Cardiac septum (tissue), 1 donor: ENCODE measurements around the gene ENTPD6. TPM values are rescaled to one million over a fixed set of nuclear protein-coding genes. Genes with fewer than 3 reads are reported as not detected.
"Not testable (repeated sequence)": the region's sequence is repeated elsewhere in the genome, so short reads cannot be mapped to it uniquely, and the experiment has no call there.

Source experiments
- DNase-seq: peaks from one replicate; pipeline ENCODE4 v3.0.0-alpha.2; 2020; ENCODE audit warnings: low spot score
- intact Hi-C: fragments of 100-400 bp; cut with DNase I; formaldehyde crosslinking; loops from one replicate; pipeline ENCODE4 v1.14.0; 2022
- total RNA-seq: library from RNA; stranded (reverse); fragmentation: NEBNext Ultra II Directional; extraction: Animal tissue kit (Norgen Biotek cat#: 25700); gene quantifications from one replicate; pipeline ENCODE4 v1.2.1, GENCODE V29; 2021
- donor health status: DM: no; HTN: no; CAD: no.

The ENTPD6 gene
- total RNA-seq, 1 donor from 2014 or later = 102 TPM

DNA sequence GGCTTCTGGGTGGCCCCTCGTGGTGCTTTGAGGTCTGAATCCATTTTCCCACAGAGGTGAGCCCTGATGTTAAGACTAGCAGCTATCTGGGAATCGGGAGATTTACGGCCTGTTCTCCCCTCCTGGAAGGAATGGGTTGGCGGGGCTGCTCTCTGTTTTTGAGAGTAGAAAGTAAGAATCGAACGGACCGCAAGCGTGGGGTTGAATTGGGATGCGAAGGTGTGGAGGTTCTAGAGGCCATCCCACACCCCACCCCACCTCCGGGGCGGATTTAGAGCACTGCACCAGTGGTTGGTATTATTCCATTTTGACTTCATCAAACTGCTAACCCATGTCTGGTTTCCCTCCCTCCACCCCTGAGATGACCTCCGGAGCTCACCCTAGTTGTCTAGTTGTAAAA lies 63.8 kb downstream of the ENTPD6 start:
- intact Hi-C loops = loop anchor here (2.0 kb wide), 1 partner anchor 13 kb away; no protein-coding TSS in a partner anchor
- peak; percentile 38 for DNase-seq

DNA sequence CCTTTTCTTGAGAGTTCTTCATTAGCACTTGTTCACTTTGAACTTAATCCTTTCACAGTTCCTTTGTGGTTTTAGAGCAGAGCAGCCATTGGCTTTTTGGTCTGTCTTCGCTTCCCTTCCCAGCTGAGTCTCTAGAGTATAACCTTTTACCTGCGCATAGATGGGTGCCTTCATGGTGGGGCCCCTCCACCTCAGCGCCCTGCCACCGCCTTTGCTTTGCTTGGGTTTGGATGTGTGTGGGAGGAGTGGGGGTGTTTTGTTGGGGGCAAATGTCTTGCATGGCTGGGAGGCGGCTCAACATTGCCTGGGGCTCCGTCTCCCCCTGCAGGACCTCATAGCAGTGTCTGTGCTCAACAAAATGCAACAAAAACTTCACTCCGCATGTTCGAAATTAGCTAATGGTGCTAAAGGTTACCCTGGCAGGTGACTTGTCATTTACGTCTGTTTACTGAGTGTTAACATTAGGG lies 64.3 kb downstream of the ENTPD6 start:
- intact Hi-C loops = loop anchor here (2.0 kb wide), 1 partner anchor 13 kb away; no protein-coding TSS in a partner anchor
- DNase-seq = peak; percentile 60

DNA sequence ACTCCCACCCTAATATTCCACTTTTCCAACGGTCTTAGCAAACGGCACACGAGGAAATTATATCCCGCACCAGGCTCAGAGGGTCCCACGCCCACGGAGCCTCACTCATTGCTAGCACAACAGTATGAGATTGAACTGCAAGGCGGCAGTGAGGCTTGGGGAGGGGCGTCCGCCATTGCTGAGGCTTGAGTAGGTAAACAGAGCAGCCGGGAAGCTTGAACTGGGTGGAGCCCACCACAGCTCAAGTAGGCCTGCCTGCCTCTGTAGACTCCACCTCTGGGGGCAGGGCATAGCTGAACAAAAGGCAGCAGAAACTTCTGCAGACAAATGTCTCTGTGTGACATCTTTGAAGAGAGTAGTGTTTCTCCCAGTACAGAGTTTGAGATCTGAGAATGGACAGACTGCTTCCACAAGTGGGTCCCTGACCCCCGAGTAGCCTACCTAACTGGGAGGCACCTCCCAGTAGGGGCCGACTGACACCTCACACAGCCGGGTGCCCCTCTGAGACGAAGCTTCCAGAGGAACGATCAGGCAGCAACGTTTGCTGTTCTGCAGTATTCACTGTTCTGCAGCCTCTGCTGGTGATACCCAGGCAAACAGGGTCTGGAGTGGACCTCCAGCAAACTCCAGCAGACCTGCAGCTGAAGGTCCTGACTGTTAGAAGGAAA lies 65.4 kb downstream of the ENTPD6 start:
- intact Hi-C loops = not testable (repeated sequence)

DNA sequence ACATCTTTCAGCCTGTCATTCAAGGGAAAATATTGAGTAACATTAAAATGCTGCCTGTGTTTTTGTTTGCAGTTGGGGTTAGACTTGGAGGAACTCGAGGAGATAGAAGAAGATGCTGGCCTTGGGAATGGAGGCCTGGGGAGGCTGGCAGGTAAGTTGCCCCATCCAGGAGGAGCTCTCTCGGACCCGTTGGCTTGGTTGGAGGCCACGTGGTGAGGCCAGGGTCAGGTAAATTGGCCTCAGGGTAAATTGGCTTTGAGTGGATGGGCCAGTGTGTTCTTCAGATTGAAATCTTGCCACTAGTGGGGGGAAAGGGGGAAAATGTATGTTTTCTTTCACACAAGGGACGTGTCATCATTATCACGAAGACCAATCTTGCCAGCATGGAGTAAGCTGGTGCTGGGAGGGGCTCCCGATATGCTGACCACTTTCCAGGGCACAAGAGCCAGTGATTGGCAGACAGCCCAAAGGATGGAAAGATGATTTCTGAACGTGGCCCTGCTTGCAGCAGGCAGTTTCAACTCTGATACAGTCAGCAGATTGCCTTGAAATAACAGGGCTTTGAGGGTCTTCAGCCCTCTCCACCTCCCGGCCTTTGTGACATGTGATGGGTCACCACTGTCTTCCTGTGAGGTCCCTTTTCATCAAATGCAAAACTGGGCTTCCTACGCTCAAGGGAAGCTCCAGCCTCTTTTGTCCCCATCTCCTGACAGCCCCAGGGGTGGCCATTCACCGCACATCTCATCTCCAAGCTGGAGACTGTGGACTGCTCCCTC lies 73.7 kb downstream of the ENTPD6 start:
- DNase-seq = peak; percentile 46
- intact Hi-C loops = no loop called here

More for the DNA sequence above, 65.4 kb downstream of the ENTPD6 start:
- peak; percentile 63 for DNase-seq

DNA sequence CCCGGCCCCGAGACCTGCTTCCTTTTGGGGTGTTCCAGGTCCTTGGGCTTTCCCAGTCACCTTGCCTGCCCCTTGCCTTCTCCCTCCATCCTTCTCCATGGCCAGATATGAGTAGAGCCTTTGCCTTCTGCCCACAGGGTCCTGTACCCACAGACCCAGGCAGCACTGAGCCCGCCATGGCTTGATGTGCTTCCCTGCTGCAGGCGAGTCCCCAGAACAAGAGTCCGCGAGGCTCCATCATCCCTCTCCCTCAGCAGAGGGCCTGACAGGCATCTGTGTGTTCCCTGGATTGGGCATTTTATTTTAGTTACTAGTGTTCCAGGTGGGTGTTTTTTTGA lies 74.3 kb downstream of the ENTPD6 start:
- intact Hi-C loops = no loop called here

DNA sequence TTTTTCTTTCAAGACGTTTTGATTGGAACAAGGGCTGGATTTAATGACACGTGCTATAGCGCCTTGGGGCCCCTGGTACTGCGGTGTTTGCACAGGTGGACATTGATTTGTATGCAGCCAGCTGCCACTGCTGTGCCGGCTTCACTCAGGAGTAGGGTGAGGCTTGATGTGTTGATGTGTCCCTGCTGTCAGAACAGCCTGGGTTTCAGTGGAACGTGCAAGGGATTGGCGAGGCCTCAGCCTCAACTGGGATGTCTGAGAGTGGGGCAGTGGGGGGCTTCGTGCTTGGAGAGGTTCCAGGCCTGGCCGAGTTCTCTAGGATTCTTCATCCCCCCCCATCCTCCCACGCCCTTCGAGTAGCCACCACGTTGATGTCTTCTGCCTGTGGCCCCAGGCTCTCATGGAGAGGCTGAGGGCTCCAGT lies 75.3 kb downstream of the ENTPD6 start:
- intact Hi-C loops = no loop called here
- peak; percentile 70 for DNase-seq

More for the DNA sequence above, 74.3 kb downstream of the ENTPD6 start:
- no peak for DNase-seq

DNA sequence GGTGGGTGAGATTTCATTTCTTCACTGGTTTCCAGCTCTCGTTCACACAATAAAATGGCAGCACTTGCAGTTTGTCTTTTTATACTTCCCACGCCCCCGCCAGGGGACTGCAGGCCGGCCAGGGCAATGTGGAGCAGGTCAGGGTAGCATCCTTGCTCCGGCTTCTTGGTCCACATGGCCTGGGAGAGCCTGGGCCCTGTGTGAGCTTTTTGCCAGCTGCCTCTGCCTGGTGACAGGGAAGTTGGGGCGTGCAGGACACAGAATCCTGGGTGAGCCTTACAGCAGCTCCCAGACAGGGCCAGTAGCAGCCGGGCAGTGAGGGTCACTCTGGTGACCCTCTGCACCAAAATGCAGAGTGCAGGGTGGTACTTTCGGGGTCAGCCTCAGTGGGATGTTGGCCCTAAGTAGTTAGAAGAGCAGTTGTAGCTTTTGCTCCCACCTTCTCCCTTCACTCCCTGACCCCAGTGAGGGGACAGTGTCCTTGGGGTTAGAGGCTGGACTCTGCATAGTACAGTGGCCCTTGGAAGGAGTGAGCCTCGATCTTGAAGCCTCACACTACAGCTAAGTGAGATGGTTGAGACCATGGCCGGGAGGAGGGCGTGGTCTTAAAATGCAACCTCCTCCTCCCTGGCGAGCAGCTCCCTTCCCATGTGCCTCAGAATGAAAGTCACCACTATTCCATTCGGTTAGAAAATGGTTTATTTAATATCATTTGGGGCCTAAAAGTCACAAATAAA lies 76.1 kb downstream of the ENTPD6 start:
- intact Hi-C loops = loop anchor here (2.0 kb wide), 1 partner anchor 13 kb away; no protein-coding TSS in a partner anchor

DNA sequence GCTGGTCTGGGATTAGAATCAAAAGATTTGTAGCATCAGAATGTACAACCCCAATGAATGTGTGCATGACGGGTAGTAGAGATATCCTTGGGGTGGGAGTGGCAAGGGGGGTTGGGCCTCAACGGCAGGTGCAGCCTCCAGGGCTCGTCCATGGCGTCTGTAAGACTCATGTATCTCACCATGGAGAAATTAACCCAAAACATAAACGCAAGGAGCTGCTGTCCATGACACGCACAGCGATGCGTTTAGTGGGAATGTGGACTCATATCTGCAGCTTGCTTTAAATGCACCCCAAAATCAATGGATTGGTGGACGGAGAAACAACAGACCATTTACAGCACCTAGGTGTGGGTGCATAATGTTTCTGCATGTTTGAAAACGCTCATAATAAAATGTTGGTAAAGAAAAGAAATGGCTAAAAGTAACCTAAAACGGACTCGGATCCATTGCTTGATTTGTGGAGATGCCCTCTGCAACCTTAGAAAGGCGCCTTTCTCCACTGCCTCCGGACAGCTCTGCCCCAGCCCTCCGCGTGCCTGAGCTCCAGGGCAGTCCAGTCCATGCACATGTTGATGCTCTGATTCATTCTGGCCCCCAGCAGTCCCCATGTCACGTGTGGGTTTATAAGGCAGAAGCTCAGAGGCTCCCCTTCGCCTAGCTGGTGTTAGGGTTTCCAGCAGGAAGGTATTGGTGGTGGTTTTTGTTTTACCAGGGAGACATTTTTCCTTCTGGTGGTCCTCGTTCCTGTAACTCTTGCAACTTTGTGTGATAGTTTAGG lies 76.9 kb downstream of the ENTPD6 start:
- peak; percentile 58 for DNase-seq
- intact Hi-C loops = loop anchor here (2.0 kb wide), 1 partner anchor 14 kb away; no protein-coding TSS in a partner anchor

More for the DNA sequence above, 76.1 kb downstream of the ENTPD6 start:
- DNase-seq = no peak

DNA sequence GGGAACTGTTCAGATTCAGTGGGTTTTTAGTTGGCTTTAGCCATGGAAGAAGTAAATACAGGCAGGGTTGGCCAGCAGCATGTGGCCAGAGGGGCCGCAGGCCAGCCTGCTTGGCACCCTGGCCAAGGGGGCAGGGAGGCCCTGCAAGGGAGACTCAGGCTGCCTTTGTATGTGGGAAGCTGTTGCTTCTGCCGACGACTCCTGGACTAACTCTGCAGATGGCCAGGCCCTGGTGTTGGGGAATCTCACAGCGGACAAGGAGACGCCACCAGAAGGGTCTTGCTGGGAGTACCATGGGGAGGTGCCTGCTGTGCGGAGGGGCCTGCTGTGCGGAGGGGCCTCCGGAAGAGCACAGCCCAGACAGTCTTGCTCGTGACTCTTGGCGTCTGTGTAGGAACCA lies 77.5 kb downstream of the ENTPD6 start:
- intact Hi-C loops = loop anchor here (2.0 kb wide), 1 partner anchor 14 kb away; no protein-coding TSS in a partner anchor
- DNase-seq = peak; percentile 68

DNA sequence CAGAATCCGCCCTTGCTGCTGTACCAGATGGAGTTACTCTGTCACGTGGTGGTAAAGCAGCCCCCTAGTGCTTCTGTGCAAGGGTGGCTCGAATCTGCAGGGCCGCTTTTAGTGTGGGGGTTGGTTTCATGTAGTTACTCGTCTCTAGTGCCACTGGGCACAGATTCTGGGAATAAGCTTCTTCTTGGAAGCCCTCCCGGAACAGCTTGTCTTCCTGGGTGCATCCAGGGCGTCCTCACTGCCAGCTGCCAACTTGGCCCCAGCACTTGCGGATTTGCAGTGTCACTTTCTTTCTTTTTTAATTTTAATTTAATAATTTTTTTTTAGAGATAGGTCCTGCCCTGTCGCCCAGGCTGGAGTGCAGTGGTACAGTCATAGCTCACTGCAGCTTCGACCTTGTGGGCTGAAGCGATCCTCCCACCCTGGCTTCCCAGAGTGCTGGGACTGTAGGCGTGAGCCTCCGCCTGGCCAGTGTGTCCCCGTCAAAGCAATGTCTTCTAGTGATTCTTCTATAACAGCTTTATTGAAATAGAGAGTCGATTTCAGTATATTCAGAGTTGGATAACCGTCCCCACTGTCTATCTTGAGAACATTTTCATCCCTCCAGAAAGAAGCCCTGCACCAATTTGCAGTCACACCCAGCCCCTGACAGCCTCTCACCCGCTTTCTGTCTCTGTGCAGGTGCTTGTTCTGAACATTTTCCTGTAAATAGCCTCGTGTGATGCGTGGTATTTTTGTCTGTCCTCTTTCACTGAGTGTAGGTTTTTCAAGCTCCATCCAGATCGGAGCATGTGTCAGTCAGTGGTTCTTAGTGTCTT lies 78.2 kb downstream of the ENTPD6 start:
- intact Hi-C loops = loop anchor here (2.0 kb wide), 1 partner anchor 15 kb away; no protein-coding TSS in a partner anchor
- DNase-seq = peak; percentile 64

DNA sequence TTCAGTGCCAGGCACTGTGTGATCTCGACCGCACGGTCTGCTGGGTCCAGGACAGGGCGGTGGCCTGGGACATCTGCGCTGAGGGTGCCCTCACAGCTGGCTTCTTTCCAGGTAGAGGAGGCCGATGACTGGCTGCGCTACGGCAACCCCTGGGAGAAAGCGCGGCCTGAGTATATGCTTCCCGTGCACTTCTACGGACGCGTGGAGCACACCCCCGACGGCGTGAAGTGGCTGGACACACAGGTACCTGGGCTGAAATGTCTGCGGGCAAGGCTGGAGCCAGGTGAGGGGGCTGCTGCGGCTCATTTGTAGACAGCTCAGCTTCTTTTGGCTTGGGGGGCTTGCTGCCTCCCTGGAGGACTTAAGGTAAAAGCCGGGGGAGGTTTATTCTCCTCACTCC lies 79.0 kb downstream of the ENTPD6 start:
- DNase-seq = peak; percentile 74
- intact Hi-C loops = no loop called here

DNA sequence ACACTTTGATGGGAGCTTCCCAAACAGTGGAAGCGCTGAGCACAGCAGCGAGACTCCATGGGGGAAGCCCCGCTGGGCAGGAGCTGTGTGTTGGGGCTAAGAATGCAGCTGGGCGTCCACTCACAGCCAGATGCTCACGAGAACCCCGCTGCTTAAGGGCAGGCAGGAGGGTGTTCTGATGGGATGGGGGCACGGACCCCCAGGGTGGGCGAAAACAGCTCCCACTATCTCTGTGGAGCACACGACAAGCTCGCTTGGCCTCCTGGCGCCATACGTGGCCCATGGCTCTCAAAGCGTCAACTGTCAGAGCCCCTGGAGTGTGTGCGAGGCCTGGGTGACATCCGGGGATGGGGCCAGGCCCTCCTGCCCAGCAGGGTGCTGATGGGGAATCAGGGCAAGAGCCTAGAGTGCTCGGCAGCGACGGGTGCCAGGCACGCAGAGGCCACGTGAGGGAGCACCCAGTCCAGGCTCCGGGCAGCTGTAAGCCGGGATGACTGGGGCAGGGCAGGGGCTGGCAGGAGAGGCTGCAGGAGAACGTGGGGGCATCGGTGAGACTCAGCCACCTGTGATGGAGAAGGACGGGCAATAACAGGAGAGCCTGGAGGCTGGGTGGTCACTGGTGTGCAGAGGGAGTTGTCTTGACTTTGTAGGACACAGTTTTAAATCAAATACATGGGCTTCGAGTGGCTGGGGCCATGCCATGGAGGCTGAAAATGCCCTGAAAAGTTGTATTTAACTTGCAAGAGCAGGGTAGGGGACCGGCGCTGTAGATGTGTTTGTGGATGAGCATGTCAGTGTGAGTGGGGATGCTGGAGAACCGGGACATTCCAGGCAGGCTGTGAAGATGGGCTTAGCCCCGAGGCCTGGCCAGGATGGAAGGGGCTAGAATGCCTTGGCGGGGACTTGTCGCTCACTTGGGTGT lies 79.6 kb downstream of the ENTPD6 start:
- intact Hi-C loops = no loop called here
- DNase-seq = peak; percentile 82

DNA sequence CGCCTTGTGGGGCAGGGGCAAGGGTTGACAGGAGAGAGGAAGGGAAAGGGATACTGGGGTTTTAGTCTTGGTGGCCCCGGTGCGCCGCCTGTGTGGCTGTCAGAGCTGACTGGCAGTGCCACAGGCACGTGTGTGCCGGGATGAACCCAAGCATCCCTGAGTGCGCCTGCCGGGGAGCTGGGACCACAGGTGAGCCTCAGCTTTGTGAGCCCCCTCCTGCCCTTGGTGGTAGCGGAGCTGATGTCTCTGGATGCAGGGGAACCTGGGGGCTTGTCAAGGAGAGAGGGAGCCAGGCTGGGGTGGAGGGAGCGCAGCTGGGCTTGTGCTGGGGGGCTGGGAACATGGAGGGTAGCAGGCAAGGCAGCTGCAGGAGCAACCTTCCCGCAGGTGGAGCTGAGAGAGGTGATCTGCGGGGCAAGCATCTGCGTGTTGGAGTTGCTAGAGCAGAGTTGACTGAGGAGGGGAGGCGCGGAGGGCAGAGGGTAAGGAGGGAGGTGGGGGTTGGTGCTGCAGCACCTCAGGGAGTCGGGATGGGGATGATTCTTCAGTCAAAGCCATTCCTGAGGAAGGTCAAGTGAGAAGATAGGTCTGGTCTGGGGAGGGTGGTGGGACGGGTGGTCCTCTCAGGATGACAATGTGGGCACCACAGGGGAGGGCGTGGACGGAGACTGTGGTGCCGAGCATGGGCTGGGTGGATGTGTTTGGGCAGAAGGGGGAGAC lies 80.5 kb downstream of the ENTPD6 start:
- intact Hi-C loops = no loop called here
- DNase-seq = peak; percentile 66
